ENCODE measurements around the gene FRRS1L.

FRRS1L gene

DNA sequence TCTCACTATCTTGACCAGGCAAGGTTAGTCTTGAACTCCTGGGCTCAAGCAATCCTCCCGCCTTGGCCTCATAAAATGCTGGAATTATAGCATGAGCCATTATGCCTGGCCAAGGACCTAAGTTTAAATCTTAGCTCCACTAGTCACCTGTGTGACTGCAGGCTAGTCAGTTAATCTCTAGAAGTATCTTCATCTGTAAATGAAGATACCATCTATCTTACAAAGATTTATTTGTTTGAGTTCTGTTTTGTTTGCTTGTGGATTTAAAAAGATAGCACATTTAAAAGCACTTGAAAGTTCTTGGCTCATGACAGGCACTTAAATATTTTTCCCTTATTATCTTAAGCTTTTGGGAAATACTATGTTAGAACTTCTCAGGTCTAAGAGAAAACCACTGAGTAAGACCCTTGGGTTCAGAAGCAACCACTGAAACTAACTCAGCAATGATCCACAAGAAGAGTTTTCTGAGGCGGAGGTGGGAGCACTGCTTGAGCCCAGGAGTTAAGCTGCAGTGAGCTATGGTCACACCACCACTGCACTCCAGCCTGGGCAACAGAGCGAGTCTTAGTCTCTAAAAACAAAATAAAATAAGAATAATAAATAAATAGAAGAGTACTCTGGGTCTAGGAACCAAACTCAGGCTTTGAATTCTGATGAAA is 66.4 kb downstream of the FRRS1L start:
- DNase-seq = no peak

GRCh38 chr9:109098960-109099308 is 68.1 kb downstream of the FRRS1L start:
- no peak for DNase-seq

DNA sequence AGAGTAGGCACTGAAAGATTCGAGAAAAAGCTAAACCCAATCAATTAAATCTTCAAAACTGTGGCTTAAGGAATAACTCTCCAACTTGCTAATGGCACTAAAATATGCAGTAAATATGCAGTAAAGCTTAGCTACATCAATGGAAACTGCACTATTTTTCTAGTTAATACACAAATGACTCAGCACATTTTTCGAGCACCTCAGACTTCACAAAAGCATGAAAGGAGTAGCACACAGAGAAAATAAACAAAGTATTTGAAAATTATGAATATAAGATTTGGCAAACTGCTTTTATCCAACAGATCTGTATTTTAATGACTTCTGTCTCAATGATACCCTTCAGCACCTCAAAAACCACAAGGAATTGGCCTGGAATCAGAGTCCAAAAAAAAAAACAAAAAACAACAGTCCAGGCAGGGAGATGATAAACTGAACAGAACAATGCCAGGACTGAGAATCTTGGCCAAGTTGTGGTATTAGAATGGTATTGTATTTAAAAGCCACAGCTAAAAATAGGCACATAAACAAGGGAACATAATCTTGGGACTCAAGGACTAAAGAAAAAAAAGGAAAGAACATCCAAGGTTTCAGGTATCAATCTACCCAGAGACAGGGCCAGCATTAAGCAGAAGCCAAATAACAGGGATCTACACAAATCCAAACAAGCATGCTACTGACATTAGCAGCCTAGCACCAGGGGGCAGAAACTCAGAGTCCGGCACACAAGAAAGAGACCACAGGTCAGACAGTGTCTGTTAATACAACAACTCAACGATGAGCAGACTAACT is 68.7 kb downstream of the FRRS1L start:
- DNase-seq = peak; percentile 82

DNA sequence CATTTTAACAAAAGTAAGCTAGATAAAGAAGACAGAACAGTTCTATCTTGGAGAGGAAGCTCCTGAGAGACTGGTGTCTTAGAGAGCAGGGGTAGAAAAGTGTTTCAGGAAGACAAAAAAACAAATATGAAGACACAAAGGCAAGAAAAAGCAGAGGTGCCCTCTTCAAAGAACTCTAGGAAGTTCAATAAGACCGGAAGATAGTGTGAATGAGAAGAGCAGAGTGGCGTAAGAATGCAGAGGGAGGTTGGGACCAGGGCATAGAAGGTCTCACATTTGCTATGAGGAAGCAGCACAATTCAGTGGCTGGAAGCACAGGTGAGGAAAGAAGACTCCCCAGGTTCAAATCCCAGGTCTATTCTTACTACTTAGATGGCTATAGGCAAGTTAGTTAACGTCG is 69.9 kb downstream of the FRRS1L start:
- no peak for DNase-seq

DNA sequence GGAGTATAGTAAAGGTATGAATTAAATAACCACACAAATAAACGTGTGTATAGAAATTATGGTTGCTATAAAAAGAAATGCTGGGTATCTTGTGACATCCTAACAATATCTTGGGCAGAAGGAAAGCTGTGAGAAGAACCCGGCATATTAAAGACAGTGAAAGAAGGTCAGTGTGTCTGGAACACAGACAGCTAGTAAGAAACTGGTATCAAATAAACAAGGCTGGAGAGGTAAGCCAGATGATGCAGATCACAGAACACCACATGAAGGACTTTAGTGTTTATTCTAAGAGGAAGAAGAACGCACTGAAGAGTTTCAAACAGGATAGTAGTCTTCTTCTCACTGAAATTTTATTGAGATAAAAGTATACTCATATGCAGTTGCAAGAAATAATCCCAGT is 71.7 kb downstream of the FRRS1L start:
- no peak for DNase-seq

- no peak for DNase-seq
Observed at GRCh38 chr9:109094268-109094667, 72.8 kb downstream of the FRRS1L start.

GRCh38 chr9:109092587-109092986 is 74.5 kb downstream of the FRRS1L start:
- no peak for DNase-seq

GRCh38 chr9:109092051-109092580 is 74.9 kb downstream of the FRRS1L start:
- DNase-seq = no peak

DNA sequence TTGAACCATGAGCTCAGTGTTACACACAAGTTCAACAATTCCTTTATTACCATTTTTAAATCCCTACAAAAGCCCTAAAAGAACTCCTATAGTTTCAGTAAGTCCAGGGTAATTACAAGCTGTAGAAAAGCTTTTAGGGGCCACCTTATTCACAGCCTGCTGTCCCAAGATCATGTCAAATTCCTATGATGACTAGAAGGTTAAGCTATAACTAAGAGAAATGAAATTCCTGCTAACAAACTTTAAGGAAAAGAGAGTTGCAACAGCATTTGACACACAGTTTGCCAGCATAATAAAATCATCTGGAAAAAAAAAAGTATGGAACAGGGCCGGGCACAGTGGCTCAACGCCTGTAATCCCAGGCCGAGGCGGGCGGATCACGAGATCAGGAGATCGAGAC is 78.8 kb downstream of the FRRS1L start:
- no peak for DNase-seq

GRCh38 chr9:109087795-109088194 is 79.3 kb downstream of the FRRS1L start:
- no peak for DNase-seq

DNA sequence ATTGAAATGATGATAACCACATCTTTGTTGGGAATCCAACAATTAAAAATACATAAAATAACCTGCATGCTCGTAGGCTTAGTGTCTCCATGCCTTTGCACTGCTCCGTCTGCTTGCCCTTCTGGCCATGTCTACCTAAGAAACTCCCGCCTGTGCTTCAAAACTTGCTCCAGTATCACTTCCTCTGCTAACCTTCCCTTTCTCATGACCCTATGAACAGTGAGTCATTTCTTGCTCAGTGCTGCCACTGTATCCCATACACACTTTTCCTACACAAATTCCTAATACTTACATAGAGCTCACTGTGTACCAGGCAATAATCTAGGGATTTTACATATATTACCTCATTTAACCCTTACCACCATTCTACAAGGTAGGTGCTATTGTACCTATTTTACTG is 80.8 kb downstream of the FRRS1L start:
- no peak for DNase-seq

GRCh38 chr9:109085510-109085909 is 81.5 kb downstream of the FRRS1L start:
- DNase-seq = no peak

DNA sequence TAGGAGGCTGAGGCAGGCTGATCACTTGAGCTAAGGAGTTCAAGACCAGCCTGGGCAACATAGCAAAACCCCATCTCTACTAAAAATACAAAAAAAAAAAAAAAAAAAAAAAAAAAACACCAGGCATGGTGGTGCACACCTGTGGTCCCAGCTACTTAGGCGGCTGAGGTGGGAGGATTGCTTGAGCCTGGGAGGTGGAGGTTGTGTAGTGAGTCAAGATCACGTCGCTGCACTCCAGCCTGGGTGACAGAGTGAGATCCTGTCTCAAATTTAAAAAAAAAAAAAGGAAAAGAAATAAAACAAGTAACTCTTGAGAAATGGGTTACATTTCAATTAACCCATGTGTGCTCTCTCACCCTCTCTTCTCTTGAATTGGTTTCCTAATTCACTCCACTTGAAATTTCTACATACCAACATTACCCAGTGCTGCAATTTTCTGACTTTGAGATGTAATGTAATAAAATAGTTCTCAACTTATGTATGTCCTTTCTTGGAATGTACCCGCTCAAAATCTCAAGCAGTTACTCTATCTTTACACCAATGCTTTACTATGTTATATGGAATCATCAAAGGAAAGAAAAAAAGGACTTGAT is 83.1 kb downstream of the FRRS1L start:
- DNase-seq = no peak

DNA sequence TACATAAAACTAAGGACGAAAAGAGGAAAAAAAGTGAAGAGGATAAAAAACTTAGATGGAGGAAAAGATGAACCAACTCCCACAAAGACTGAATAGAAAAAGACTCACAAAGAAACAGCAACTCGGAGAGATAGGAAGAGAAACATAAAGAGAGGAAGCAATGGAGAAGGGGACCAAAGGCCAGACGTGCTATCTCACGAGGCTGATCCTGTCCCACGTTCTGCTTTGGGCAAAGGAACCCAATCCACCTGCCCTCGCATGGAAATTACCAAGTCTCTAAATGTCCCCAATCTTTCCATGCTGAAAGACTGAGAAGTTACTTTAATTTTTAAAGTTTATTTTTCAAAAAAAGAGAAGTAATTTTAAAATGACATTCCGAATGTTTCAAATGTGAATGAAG is 83.9 kb downstream of the FRRS1L start:
- no peak for DNase-seq

DNA sequence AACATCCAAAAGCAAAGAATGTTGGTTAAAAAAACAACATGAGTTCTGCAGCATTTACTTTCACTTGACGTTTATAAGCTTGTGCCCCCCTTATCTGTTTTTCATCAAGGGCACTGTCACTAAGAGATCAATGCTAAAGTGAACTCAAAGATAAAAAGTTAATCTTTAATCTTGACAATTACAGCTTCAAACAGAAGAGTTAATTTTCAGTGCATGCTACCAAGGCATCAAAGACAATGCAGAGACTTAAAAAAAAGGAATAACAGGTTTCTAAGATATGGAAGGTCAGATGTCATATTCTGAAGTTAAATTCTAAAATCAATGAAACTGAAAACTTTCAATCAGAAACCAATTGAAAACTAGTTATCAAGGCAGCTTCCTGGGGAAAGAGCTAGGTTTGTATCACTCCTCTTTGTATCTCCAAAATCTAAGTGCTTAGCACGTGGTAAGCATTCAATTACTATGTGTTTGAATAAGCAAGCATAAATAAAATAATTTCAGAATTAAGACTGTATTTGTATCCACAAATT is 84.9 kb downstream of the FRRS1L start:
- DNase-seq = no peak
